HepG2 (cell line): ENCODE results near the gene LRRC25. TPM values are rescaled to one million over a fixed set of nuclear protein-coding genes. Genes with fewer than 3 reads are reported as not detected.

Experiments
- DPF2 ChIP-seq: sonication (generic); formaldehyde crosslinking; IDR thresholded peaks from 2 replicates; pipeline ENCODE4 v1.4.0; 2020; ENCODE audit warnings: mild to moderate bottlenecking, low read depth, missing genetic modification reagents, borderline replicate concordance
- FOSL2 ChIP-seq: sonication (generic); formaldehyde crosslinking; IDR thresholded peaks from 2 replicates; pipeline ENCODE4 v1.4.0; 2020; ENCODE audit warnings: missing genetic modification reagents
- GATAD1 ChIP-seq: IDR thresholded peaks from 2 replicates; pipeline ENCODE4 v1.6.1; 2016; ENCODE audit warnings: missing genetic modification reagents, missing compliant biosample characterization
- MIER3 ChIP-seq: IDR thresholded peaks from 2 replicates; pipeline ENCODE4 v1.6.1; 2016; ENCODE audit warnings: missing compliant biosample characterization, borderline replicate concordance
- MXD1 ChIP-seq: sonication (generic); formaldehyde crosslinking; IDR thresholded peaks from 2 replicates; pipeline ENCODE4 v1.4.0; 2020; ENCODE audit warnings: mild to moderate bottlenecking, missing genetic modification reagents
- NCOR1 ChIP-seq: fragments of 200-600 bp; sonication (generic); IDR thresholded peaks from 2 replicates; pipeline ENCODE4 v1.7.0; 2017; ENCODE audit warnings: antibody characterized with exemption, low read length, borderline replicate concordance
- SMYD3 ChIP-seq: sonication (generic); formaldehyde crosslinking; IDR thresholded peaks from 2 replicates; pipeline ENCODE4 v1.8.1; 2023; ENCODE audit warnings: mild to moderate bottlenecking, missing genetic modification reagents
- SRSF1 ChIP-seq: fragments of 200-400 bp; formaldehyde crosslinking; optimal IDR thresholded peaks from 2 replicates; pipeline ENCODE3; 2017; ENCODE audit warnings: mild to moderate bottlenecking, low read depth, low read length, moderate library complexity
- SSRP1 ChIP-seq: IDR thresholded peaks from 2 replicates; pipeline ENCODE4 v1.6.1; 2016; ENCODE audit warnings: control low read depth
- ZNF839 ChIP-seq: sonication (generic); formaldehyde crosslinking; IDR thresholded peaks from 2 replicates; pipeline ENCODE4 v1.4.0; 2020; ENCODE audit warnings: missing genetic modification reagents, mild to moderate bottlenecking, borderline replicate concordance
- ZSCAN25 ChIP-seq: sonication (generic); formaldehyde crosslinking; IDR thresholded peaks from 2 replicates; pipeline ENCODE4 v1.8.0; 2022; ENCODE audit warnings: mild to moderate bottlenecking, missing genetic modification reagents
- ZSCAN31 ChIP-seq: sonication (generic); formaldehyde crosslinking; IDR thresholded peaks from 2 replicates; pipeline ENCODE4 v1.5.0; 2020; ENCODE audit warnings: low read depth, mild to moderate bottlenecking, missing genetic modification reagents
- polyA plus RNA-seq, 8 experiments: library from polyadenylated mRNA; depleted of rRNA in 3 of 8; stranded (reverse) in 7 of 8; unstranded in 1 of 8; fragments of >200 nt; fragmentation: Illumina TruSeq in 4 of 8; extraction: Trizol in 4 of 8; gene quantifications; 2 replicates each; pipeline versions ENCODE4 v1.2.1 to v1.2.3, GENCODE V29; 2011 to 2016; ENCODE audit warnings: low read depth in 4 of 8, missing spikeins in 1 of 8, mixed read lengths in 1 of 8; ENCODE audit not compliant: insufficient read depth in 1 of 8
- total RNA-seq, 5 experiments: library from RNA; depleted of rRNA; stranded (reverse); fragments of >200 nt; fragmentation: Illumina TruSeq; extraction: Trizol; gene quantifications; 2 replicates each; pipeline ENCODE4 v1.2.3, GENCODE V29; 2016; ENCODE audit warnings: low read depth in 1 of 5
- TF ChIP-seq, protein P1 (sequence below): sonication (generic); formaldehyde crosslinking; IDR thresholded peaks from 2 replicates; pipeline ENCODE4 v1.5.0; 2020; ENCODE audit warnings: mild to moderate bottlenecking, missing genetic modification reagents, borderline replicate concordance
- TF ChIP-seq, protein P2 (sequence below): sonication (generic); formaldehyde crosslinking; IDR thresholded peaks from 2 replicates; pipeline ENCODE4 v1.5.1; 2020; ENCODE audit warnings: missing genetic modification reagents, mild to moderate bottlenecking, borderline replicate concordance

LRRC25 gene
- total and polyA plus RNA-seq, 2 of the 13 experiments (the other 11 are each of a cell fraction or from before 2014, with no cell fraction given), result 0.13 to 0.53 TPM

- TF ChIP-seq MIER3 (CRISPR knock-in tag) (no peak), SSRP1 (CRISPR knock-in tag) (peak; percentile 94; the same call in 1 of the 2 replicates), ZSCAN25 (CRISPR knock-in tag) (peak; percentile 42; the same call in 1 of the 2 replicates), NCOR1 (no peak), ZNF839 (CRISPR knock-in tag) (no peak), DPF2 (CRISPR knock-in tag) (no peak), MXD1 (peak; percentile 89), GATAD1 (CRISPR knock-in tag) (peak; percentile 54; the same call in 1 of the 2 replicates), ZSCAN31 (peak; percentile 52; the same call in 1 of the 2 replicates), SMYD3 (CRISPR knock-in tag) (peak; percentile 73; the same call in 1 of the 2 replicates), FOSL2 (peak; percentile 47; the same call in 1 of the 2 replicates), SRSF1 (no peak)
- TF ChIP-seq, protein P1, sequence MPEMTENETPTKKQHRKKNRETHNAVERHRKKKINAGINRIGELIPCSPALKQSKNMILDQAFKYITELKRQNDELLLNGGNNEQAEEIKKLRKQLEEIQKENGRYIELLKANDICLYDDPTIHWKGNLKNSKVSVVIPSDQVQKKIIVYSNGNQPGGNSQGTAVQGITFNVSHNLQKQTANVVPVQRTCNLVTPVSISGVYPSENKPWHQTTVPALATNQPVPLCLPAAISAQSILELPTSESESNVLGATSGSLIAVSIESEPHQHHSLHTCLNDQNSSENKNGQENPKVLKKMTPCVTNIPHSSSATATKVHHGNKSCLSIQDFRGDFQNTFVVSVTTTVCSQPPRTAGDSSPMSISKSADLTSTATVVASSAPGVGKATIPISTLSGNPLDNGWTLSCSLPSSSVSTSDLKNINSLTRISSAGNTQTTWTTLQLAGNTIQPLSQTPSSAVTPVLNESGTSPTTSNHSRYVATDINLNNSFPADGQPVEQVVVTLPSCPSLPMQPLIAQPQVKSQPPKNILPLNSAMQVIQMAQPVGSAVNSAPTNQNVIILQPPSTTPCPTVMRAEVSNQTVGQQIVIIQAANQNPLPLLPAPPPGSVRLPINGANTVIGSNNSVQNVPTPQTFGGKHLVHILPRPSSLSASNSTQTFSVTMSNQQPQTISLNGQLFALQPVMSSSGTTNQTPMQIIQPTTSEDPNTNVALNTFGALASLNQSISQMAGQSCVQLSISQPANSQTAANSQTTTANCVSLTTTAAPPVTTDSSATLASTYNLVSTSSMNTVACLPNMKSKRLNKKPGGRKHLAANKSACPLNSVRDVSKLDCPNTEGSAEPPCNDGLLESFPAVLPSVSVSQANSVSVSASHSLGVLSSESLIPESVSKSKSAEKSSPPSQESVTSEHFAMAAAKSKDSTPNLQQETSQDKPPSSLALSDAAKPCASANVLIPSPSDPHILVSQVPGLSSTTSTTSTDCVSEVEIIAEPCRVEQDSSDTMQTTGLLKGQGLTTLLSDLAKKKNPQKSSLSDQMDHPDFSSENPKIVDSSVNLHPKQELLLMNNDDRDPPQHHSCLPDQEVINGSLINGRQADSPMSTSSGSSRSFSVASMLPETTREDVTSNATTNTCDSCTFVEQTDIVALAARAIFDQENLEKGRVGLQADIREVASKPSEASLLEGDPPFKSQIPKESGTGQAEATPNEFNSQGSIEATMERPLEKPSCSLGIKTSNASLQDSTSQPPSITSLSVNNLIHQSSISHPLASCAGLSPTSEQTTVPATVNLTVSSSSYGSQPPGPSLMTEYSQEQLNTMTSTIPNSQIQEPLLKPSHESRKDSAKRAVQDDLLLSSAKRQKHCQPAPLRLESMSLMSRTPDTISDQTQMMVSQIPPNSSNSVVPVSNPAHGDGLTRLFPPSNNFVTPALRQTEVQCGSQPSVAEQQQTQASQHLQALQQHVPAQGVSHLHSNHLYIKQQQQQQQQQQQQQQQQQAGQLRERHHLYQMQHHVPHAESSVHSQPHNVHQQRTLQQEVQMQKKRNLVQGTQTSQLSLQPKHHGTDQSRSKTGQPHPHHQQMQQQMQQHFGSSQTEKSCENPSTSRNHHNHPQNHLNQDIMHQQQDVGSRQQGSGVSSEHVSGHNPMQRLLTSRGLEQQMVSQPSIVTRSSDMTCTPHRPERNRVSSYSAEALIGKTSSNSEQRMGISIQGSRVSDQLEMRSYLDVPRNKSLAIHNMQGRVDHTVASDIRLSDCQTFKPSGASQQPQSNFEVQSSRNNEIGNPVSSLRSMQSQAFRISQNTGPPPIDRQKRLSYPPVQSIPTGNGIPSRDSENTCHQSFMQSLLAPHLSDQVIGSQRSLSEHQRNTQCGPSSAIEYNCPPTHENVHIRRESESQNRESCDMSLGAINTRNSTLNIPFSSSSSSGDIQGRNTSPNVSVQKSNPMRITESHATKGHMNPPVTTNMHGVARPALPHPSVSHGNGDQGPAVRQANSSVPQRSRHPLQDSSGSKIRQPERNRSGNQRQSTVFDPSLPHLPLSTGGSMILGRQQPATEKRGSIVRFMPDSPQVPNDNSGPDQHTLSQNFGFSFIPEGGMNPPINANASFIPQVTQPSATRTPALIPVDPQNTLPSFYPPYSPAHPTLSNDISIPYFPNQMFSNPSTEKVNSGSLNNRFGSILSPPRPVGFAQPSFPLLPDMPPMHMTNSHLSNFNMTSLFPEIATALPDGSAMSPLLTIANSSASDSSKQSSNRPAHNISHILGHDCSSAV (CRISPR knock-in tag), result no peak
- TF ChIP-seq, protein P2, sequence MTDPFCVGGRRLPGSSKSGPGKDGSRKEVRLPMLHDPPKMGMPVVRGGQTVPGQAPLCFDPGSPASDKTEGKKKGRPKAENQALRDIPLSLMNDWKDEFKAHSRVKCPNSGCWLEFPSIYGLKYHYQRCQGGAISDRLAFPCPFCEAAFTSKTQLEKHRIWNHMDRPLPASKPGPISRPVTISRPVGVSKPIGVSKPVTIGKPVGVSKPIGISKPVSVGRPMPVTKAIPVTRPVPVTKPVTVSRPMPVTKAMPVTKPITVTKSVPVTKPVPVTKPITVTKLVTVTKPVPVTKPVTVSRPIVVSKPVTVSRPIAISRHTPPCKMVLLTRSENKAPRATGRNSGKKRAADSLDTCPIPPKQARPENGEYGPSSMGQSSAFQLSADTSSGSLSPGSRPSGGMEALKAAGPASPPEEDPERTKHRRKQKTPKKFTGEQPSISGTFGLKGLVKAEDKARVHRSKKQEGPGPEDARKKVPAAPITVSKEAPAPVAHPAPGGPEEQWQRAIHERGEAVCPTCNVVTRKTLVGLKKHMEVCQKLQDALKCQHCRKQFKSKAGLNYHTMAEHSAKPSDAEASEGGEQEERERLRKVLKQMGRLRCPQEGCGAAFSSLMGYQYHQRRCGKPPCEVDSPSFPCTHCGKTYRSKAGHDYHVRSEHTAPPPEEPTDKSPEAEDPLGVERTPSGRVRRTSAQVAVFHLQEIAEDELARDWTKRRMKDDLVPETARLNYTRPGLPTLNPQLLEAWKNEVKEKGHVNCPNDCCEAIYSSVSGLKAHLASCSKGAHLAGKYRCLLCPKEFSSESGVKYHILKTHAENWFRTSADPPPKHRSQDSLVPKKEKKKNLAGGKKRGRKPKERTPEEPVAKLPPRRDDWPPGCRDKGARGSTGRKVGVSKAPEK, result no peak
Measured at GRCh38 chr19:18388100-18388959, 9.1 kb downstream of the LRRC25 start (continued).
